ENCODE results near the gene GRM3. TPM values are rescaled to one million over a fixed set of nuclear protein-coding genes. Genes with fewer than 3 reads are reported as not detected.

Gene GRM3
- total and polyA plus RNA-seq, 2 of the 4 experiments (the other 2 are of a cell fraction) = not detected

DNA sequence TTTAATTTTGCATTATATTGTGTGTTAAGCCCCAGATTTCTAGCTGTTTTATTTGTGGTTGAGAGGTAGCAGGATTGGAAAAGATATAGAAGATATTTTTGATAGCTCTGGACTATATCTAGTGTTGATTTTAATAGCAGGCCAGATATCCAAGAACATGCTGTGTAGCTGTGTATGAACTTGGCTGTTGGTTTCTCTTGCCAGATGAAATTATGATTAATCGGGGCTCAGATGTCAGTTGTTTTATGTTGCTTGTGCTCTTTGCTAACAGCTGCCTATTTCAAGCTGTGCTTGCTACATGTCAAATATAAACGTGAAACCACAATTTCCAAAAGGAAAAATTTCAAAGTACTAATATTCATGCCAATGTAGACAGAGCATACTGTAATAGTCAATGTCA is 141.1 kb downstream of the GRM3 start:
- Histone ChIP-seq H3K56ac (ENCODE audit: extremely low read depth, insufficient read depth, low read length) (no peak overlapping the region), H3K4me1 (ENCODE audit: control insufficient read depth, insufficient read depth, low read length) (no peaks in the 10 kb centered on the region), H3K4ac (ENCODE audit: low read depth, low read length) (no peak overlapping the region), H2AFZ (replicated peaks; ENCODE audit: low read length, poor library complexity) (no peak overlapping the region), H2BK15ac (ENCODE audit: low read depth, low read length) (no peak overlapping the region), H4K8ac (ENCODE audit: low read depth in 2 of 2, low read length in 2 of 2) (no peak overlapping the region), H3K9me1 (ENCODE audit: insufficient read depth, low read length) (no peaks in the 10 kb centered on the region), H3K27me3 (ENCODE audit: control insufficient read depth, insufficient read depth, low read length) (no peaks in the 10 kb centered on the region), H3K4me2 (ENCODE audit: low read depth, low read length) (no peak overlapping the region), H2BK5ac (ENCODE audit: low read depth, low read length, poor library complexity, severe bottlenecking) (no peak overlapping the region), H2AK5ac (ENCODE audit: low read depth, low read length) (no peak overlapping the region), H4K91ac (ENCODE audit: insufficient read depth, low read depth, low read length) (no peak overlapping the region), H3K27ac (ENCODE audit: insufficient read depth, low read length) (no peak overlapping the region), H3K9me3 (ENCODE audit: control insufficient read depth, insufficient read depth, low read length) (peaks cover 8% of the 10 kb centered on the region; the same call in 1 of the 2 replicates), H3K36me3 (ENCODE audit: control insufficient read depth, insufficient read depth, low read length) (no peaks in the 10 kb centered on the region), H3K18ac (ENCODE audit: low read depth, low read length) (no peak overlapping the region), H3K79me1 (ENCODE audit: low read depth in 1 of 2, low read length in 2 of 2) (no peaks in the 10 kb centered on the region), H3K14ac (replicated peaks; ENCODE audit: low read depth, low read length) (no peak overlapping the region), H2AK9ac (replicated peaks; ENCODE audit: low read depth, low read length, poor library complexity) (no peak overlapping the region), H2BK120ac (ENCODE audit: low read depth, low read length) (no peak overlapping the region), H4K20me1 (ENCODE audit: insufficient read depth, low read length) (no peaks in the 10 kb centered on the region), H3K9ac (ENCODE audit: low read depth, low read length) (no peak overlapping the region), H4K5ac (ENCODE audit: low read depth, low read length) (no peak overlapping the region), H3K23ac (ENCODE audit: low read depth, low read length) (no peak overlapping the region), H2BK20ac (ENCODE audit: low read depth, low read length) (no peak overlapping the region), H3K4me3 (ENCODE audit: insufficient read depth, low read depth, low read length) (no peak overlapping the region)
- in situ Hi-C loops (cut with MboI; ENCODE audit: low sequenced_read_pairs) (no loop called here), dilution Hi-C loops (cut with HindIII; ENCODE audit: low sequenced_read_pairs, unreplicated experiment) (no loop called here), intact Hi-C loops (cut with micrococcal nuclease) (no loop called here)
- ChIA-PET POLR2A (ENCODE audit: unreplicated experiment) (no interaction called here), CTCF (no interaction called here)
- no CpG with 5 or more reads among the region's 2 CpGs for WGBS, 2 experiments (ENCODE audit: extremely low coverage in 2 of 2, insufficient read length in 1 of 2)
- no peak for TF ChIP-seq RCOR1 (IDR thresholded peaks at IDR 0.05; ENCODE audit: insufficient replicate concordance, low read length)
- no peak for TF ChIP-seq CHD1 (IDR thresholded peaks at IDR 0.05; ENCODE audit: low read depth, low read length)
- no peak for TF ChIP-seq BHLHE40 (IDR thresholded peaks at IDR 0.05; ENCODE audit: low read depth, low read length)
- TF ChIP-seq, protein P1, sequence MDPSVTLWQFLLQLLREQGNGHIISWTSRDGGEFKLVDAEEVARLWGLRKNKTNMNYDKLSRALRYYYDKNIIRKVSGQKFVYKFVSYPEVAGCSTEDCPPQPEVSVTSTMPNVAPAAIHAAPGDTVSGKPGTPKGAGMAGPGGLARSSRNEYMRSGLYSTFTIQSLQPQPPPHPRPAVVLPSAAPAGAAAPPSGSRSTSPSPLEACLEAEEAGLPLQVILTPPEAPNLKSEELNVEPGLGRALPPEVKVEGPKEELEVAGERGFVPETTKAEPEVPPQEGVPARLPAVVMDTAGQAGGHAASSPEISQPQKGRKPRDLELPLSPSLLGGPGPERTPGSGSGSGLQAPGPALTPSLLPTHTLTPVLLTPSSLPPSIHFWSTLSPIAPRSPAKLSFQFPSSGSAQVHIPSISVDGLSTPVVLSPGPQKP (IDR thresholded peaks at IDR 0.05; ENCODE audit: borderline replicate concordance, low read depth, low read length) = no peak
- no peak for TF ChIP-seq FOS (IDR thresholded peaks at IDR 0.05; ENCODE audit: low read depth, low read length)
- TF ChIP-seq RAD21 (IDR thresholded peaks at IDR 0.05; ENCODE audit: low read length) = no peak
- TF ChIP-seq CEBPB (IDR thresholded peaks at IDR 0.05; ENCODE audit: low read depth, low read length) = no peak
- TF ChIP-seq SMC3 (IDR thresholded peaks at IDR 0.05; ENCODE audit: low read depth, low read length) = no peak
- TF ChIP-seq MAFK (IDR thresholded peaks at IDR 0.05; ENCODE audit: low read depth, low read length) = no peak
- TF ChIP-seq, protein P2, sequence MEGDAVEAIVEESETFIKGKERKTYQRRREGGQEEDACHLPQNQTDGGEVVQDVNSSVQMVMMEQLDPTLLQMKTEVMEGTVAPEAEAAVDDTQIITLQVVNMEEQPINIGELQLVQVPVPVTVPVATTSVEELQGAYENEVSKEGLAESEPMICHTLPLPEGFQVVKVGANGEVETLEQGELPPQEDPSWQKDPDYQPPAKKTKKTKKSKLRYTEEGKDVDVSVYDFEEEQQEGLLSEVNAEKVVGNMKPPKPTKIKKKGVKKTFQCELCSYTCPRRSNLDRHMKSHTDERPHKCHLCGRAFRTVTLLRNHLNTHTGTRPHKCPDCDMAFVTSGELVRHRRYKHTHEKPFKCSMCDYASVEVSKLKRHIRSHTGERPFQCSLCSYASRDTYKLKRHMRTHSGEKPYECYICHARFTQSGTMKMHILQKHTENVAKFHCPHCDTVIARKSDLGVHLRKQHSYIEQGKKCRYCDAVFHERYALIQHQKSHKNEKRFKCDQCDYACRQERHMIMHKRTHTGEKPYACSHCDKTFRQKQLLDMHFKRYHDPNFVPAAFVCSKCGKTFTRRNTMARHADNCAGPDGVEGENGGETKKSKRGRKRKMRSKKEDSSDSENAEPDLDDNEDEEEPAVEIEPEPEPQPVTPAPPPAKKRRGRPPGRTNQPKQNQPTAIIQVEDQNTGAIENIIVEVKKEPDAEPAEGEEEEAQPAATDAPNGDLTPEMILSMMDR (conservative IDR thresholded peaks at IDR 0.05; ENCODE audit: low read depth, low read length) = no peak
- TF ChIP-seq MXI1 (IDR thresholded peaks at IDR 0.05; ENCODE audit: borderline replicate concordance, low read depth, low read length) = no peak
- TF ChIP-seq NFE2L2 (IDR thresholded peaks at IDR 0.05; ENCODE audit: low read depth, low read length) = no peak
- no peak for TF ChIP-seq RFX5 (IDR thresholded peaks at IDR 0.05; ENCODE audit: low read depth, low read length)
- TF ChIP-seq POLR2A (IDR thresholded peaks at IDR 0.05; ENCODE audit: low read depth, low read length) = no peak
- DNase-seq = no peak
- no peak for ATAC-seq (ENCODE audit: low read depth)
- BruUV-seq (replicated peaks) = no TSS peak
